Spleen (tissue), 11 donors: ENCODE measurements around the gene MCF2L. TPM values are rescaled to one million over a fixed set of nuclear protein-coding genes. Genes with fewer than 3 reads are reported as not detected.
"Not testable (repeated sequence)": the region's sequence is repeated elsewhere in the genome, so short reads cannot be mapped to it uniquely, and the experiment has no call there.

ENCODE experiments used
- DNase-seq: peaks from one replicate; pipeline ENCODE4 v3.0.0-alpha.2; 2020
- H3K27ac ChIP-seq, 8 donors: fragments of 200-600 bp; sonication (generic) in 7 of 8; 1 replicate in 4 of 8; 2 replicates in 4 of 8; pipeline versions ENCODE4 v1.5.0 to v1.8.0; 2016 to 2021; ENCODE audit warnings: inconsistent platforms in 4 of 8, mild to moderate bottlenecking in 4 of 8, moderate library complexity in 1 of 8
- H3K27me3 ChIP-seq, 7 donors: fragments of 200-600 bp; sonication (generic) in 6 of 7; replicated peaks in 1 of 7; 1 replicate in 4 of 7; 2 replicates in 3 of 7; pipeline versions ENCODE4 v1.5.0 to v1.8.0; 2016 to 2021; ENCODE audit warnings: inconsistent platforms in 3 of 7, mild to moderate bottlenecking in 1 of 7
- H3K36me3 ChIP-seq, 6 donors: fragments of 200-600 bp; sonication (generic) in 5 of 6; 1 replicate in 4 of 6; 2 replicates in 2 of 6; pipeline versions ENCODE4 v1.5.0 to v1.8.0; 2016 to 2021; ENCODE audit warnings: inconsistent platforms in 2 of 6
- H3K4me1 ChIP-seq, 6 donors: fragments of 200-600 bp; sonication (generic) in 5 of 6; 1 replicate in 3 of 6; 2 replicates in 3 of 6; pipeline versions ENCODE4 v1.5.0 to v1.8.0; 2016 to 2021; ENCODE audit warnings: inconsistent platforms in 3 of 6
- H3K4me3 ChIP-seq, 8 donors: fragments of 200-600 bp; sonication (generic) in 7 of 8; 1 replicate in 4 of 8; 2 replicates in 4 of 8; pipeline versions ENCODE4 v1.5.0 to v1.8.0; 2016 to 2021; ENCODE audit warnings: inconsistent platforms in 4 of 8, mild to moderate bottlenecking in 4 of 8, moderate library complexity in 2 of 8
- H3K9me3 ChIP-seq, 8 donors: fragments of 200-600 bp; sonication (generic) in 7 of 8; 1 replicate in 4 of 8; 2 replicates in 4 of 8; pipeline versions ENCODE4 v1.5.0 to v1.8.0; 2016 to 2021; ENCODE audit warnings: inconsistent platforms in 4 of 8
- POLR2A ChIP-seq, 3 donors: fragments of 450-650 bp; IDR thresholded peaks; one replicate each; pipeline ENCODE4 v1.5.1; 2017; ENCODE audit warnings: antibody characterized with exemption in 3 of 3, mild to moderate bottlenecking in 1 of 3
- POLR2AphosphoS5 ChIP-seq, 3 donors: sonication (generic); formaldehyde crosslinking; IDR thresholded peaks; one replicate each; pipeline ENCODE4 v1.5.1; 2017; ENCODE audit warnings: antibody characterized with exemption in 3 of 3
- WGBS, 5 donors: extraction: QIAGEN DNeasy Blood & Tissue Kit in 3 of 5; methylation state at CpG; one replicate each; pipeline versions ENCODE4 v1.1.5 to v1.1.7; 2013 to 2018; 5-methylcytosine and 5-hydroxymethylcytosine counted together
- intact Hi-C: fragments of 100-400 bp; cut with DNase I; formaldehyde crosslinking; loops from one replicate; pipeline ENCODE4 v1.15.0; 2023; ENCODE audit warnings: low total_unique reads
- polyA plus RNA-seq, 3 donors: library from polyadenylated mRNA; stranded (reverse); fragments of 200-250 nt; gene quantifications; one replicate each; pipeline ENCODE4 v1.2.1, GENCODE V29; 2013
- total RNA-seq, 7 donors: library from RNA; depleted of rRNA in 3 of 7; stranded (reverse); fragments of >200 nt in 3 of 7; fragmentation: NEBNext Ultra II Directional in 4 of 7; extraction: Animal tissue kit (Norgen Biotek cat#: 25700) in 4 of 7; gene quantifications; one replicate each; pipeline versions ENCODE4 v1.1.0 to v1.2.1, GENCODE V29; 2016 to 2021
- TF ChIP-seq, protein P1 (sequence below), 11 experiments: fragments of 200-600 bp in 7 of 11; fragments of 450-650 bp in 4 of 11; sonication (generic) in 4 of 11; IDR thresholded peaks in 8 of 11; conservative IDR thresholded peaks in 3 of 11; 1 replicate in 7 of 11; 2 replicates in 4 of 11; pipeline versions ENCODE4 v1.4.0 to v1.8.0; 2016 to 2021; ENCODE audit warnings: antibody characterized with exemption in 11 of 11, inconsistent platforms in 4 of 11, mild to moderate bottlenecking in 1 of 11
- donor health status: healthy with polysubstance abuse.
- donor health status: DM: no; HTN: no; CAD: no; lungs with moderate emphysema.
- donor health status: DM: no; HTN: no; CAD: no.
- donor health status: Bipolar disorder and iron deficiency.
- donor health status: healthy.
- donor health status: DM: no; HTN: no; CAD: no.
- donor health status: DM: yes; HTN: yes; CAD: no.

The MCF2L gene
- total and polyA plus RNA-seq, 10 donors: 4.3 to 21.4 (median 13.0) TPM

DNA sequence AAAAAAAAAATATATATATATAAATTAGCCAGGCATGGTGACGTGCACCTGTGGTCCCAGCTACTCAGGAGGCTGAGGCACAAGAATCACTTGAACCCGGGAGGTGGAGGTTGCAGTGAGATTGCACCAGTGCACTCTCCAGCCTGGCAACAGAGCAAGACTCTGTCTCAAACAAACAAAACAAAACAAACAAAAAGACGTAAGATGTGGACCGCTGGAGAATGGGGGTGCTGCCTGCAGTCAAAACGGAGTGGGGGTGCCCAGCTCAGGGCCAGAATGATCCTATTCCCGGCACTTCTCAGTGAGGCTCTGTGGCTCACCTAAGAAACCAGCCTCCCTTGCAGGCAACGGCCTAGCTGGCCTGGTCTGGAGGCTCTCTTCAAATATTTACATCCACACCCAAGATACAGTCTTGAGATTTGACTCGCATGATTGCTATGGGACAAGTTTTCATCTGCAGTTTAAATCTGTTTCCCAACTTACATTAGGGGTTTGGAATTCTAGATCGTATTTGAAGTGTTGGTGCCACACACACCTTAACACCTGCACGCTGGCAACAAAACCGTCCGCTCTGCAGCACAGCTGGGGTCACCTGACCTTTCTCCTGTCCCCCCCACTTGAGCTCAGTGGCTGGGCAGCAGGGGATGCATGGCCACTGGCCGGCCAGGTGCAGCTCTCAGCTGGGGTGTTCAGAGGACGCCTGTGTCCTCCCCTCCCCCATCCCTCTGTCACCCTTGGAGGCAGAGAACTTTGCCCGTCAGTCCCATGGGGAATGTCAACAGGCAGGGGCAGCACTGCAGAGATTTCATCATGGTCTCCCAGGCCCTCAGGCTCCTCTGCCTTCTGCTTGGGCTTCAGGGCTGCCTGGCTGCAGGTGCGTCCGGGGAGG, 136.3 kb downstream of the MCF2L start, which contains the start of gene F7:
F7 (plus strand) TSS at position 760 of the 889 bp plus-strand sequence; CDS start at position 811, 51 bp downstream.
- WGBS, 5 donors: 68 to 80% (median 74%) methylated on average over 17 of the region's 17 CpGs
- Histone ChIP-seq H3K4me3 (no peak within 1 kb of the TSS), H3K4me1 (peaks cover 4 to 10% (median 8%) of the 10 kb centered on the region in 6 donors), H3K9me3 (no peaks in the 10 kb centered on the region), H3K27ac (no peak within 1 kb of the TSS), H3K27me3 (peaks cover 0 to 40% (median 12%) of the 10 kb centered on the region in 7 donors), H3K36me3 (no peaks in the 10 kb centered on the region)
- no peak for TF ChIP-seq POLR2A (IDR thresholded peaks at IDR 0.05)
- TF ChIP-seq POLR2AphosphoS5 (IDR thresholded peaks at IDR 0.05): no peak
- TF ChIP-seq, protein P1, sequence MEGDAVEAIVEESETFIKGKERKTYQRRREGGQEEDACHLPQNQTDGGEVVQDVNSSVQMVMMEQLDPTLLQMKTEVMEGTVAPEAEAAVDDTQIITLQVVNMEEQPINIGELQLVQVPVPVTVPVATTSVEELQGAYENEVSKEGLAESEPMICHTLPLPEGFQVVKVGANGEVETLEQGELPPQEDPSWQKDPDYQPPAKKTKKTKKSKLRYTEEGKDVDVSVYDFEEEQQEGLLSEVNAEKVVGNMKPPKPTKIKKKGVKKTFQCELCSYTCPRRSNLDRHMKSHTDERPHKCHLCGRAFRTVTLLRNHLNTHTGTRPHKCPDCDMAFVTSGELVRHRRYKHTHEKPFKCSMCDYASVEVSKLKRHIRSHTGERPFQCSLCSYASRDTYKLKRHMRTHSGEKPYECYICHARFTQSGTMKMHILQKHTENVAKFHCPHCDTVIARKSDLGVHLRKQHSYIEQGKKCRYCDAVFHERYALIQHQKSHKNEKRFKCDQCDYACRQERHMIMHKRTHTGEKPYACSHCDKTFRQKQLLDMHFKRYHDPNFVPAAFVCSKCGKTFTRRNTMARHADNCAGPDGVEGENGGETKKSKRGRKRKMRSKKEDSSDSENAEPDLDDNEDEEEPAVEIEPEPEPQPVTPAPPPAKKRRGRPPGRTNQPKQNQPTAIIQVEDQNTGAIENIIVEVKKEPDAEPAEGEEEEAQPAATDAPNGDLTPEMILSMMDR (IDR thresholded peaks at IDR 0.05 in 8 of 11, conservative IDR thresholded peaks at IDR 0.05 in 3 of 11): no peak
- intact Hi-C loops: no loop called here
- DNase-seq: no peak

- Histone ChIP-seq H3K27ac (no peak overlapping the region), H3K4me3 (no peak overlapping the region), H3K4me1 (peaks cover 9 to 18% (median 15%) of the 10 kb centered on the region in 6 donors), H3K36me3 (no peaks in the 10 kb centered on the region), H3K27me3 (peaks cover 0 to 47% (median 19%) of the 10 kb centered on the region in 7 donors), H3K9me3 (no peaks in the 10 kb centered on the region)
- DNase-seq: no peak
- intact Hi-C loops: no loop called here
- 53 to 72% (median 60%) methylated on average over 15 to 16 of the region's 16 CpGs for WGBS, 5 donors
- TF ChIP-seq POLR2AphosphoS5 (IDR thresholded peaks at IDR 0.05) (no peak), POLR2A (IDR thresholded peaks at IDR 0.05) (no peak)
- TF ChIP-seq, protein P1 (IDR thresholded peaks at IDR 0.05 in 8 of 11, conservative IDR thresholded peaks at IDR 0.05 in 3 of 11): no peak
These were observed 137.0 kb downstream of the MCF2L start for GRCh38 chr13:113105921-113106452.

DNA sequence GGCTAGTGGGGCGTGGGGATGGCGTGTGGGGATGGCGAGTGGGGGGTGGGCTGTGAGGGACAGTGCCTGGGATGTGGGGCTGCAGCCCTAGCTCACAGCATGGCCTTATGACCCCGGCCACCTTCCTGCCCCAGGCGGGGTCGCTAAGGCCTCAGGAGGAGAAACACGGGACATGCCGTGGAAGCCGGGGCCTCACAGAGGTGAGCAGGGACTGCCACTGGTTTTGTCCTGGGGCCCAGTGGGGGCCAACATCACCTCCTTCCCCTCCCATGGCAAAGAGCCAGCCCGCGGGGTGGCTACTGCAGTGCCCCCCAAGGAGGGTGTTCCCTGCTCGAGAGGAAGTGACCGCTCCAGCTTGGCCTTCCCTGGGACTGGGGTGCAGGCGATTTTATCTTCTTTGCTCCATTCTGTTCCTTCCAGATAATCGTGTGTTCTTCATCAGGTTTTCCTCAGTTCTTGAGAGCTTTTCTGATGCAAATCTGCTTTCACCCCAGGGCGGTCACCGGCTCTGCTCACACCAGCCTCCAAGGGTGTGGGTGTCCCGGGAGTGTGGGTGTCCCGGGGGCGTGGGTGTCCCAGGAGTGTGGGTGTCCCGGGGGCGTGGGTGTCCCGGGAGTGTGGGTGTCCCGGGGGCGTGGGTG, 137.8 kb downstream of the MCF2L start:
- no peak overlapping the region for H3K27ac ChIP-seq
- TF ChIP-seq, protein P1 (IDR thresholded peaks at IDR 0.05 in 8 of 11, conservative IDR thresholded peaks at IDR 0.05 in 3 of 11): no peak
- TF ChIP-seq POLR2A (IDR thresholded peaks at IDR 0.05): no peak
- TF ChIP-seq POLR2AphosphoS5 (IDR thresholded peaks at IDR 0.05): no peak
- no peak for DNase-seq
- H3K27me3 ChIP-seq: peaks cover 0 to 49% (median 21%) of the 10 kb centered on the region in 7 donors
- no peaks in the 10 kb centered on the region for H3K36me3 ChIP-seq
- no peaks in the 10 kb centered on the region for H3K9me3 ChIP-seq
- intact Hi-C loops: no loop called here
- no peak overlapping the region for H3K4me3 ChIP-seq
- peaks cover 9 to 18% (median 15%) of the 10 kb centered on the region in 6 donors for H3K4me1 ChIP-seq
- 68 to 80% (median 73%) methylated on average over 20 to 25 of the region's 25 CpGs for WGBS, 5 donors

DNA sequence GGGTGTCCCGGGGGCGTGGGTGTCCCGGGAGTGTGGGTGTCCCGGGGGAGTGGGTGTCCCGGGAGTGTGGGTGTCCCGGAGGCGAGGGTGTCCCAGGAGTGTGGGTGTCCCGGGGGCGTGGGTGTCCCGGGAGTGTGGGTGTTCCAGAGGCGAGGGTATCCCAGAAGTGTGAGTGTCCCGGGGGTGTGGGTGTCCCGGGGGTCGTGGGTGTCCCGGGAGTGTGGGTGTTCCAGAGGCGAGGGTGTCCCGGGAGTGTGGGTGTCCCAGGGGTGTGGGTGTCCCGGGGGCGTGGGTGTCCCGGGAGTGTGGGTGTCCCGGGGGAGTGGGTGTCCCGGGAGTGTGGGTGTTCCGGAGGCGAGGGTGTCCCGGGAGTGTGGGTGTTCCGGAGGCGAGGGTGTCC, 139.5 kb downstream of the MCF2L start:
- peaks cover 9 to 18% (median 15%) of the 10 kb centered on the region in 6 donors for H3K4me1 ChIP-seq
- DNase-seq, H3K27ac ChIP-seq, H3K9me3 ChIP-seq, intact Hi-C loops, H3K36me3 ChIP-seq, H3K4me3 ChIP-seq: not testable (repeated sequence)
- H3K27me3 ChIP-seq: peaks cover 0 to 50% (median 21%) of the 10 kb centered on the region in 7 donors
- 90 to 99% (median 95%) methylated on average over 11 to 27 of the region's 27 CpGs for WGBS, 5 donors
